HUES48 (cell line): ENCODE measurements around the gene MYO1G.

ENCODE experiments used
- H3K27ac ChIP-seq: one replicate; pipeline ENCODE4 v1.7.0; 2013; ENCODE audit warnings: low read depth, low read length, inconsistent platforms
- H3K27me3 ChIP-seq: 2 replicates; pipeline ENCODE4 v1.6.1; 2013; ENCODE audit warnings: mild to moderate bottlenecking, low read length; ENCODE audit not compliant: control insufficient read depth, insufficient read depth
- H3K36me3 ChIP-seq: 2 replicates; pipeline ENCODE4 v1.6.1; 2013; ENCODE audit warnings: low read length; ENCODE audit not compliant: control insufficient read depth, insufficient read depth
- H3K4me1 ChIP-seq: 2 replicates; pipeline ENCODE4 v1.6.1; 2013; ENCODE audit warnings: mild to moderate bottlenecking, low read length; ENCODE audit not compliant: control insufficient read depth, insufficient read depth
- H3K4me3 ChIP-seq: 2 replicates; pipeline ENCODE4 v1.5.1; 2013; ENCODE audit warnings: mild to moderate bottlenecking, low read depth, low read length
- H3K9ac ChIP-seq: 2 replicates; pipeline ENCODE4 v1.6.1; 2013; ENCODE audit warnings: mild to moderate bottlenecking, low read depth, low read length, moderate library complexity
- H3K9me3 ChIP-seq: 2 replicates; pipeline ENCODE4 v1.6.1; 2013; ENCODE audit warnings: low read length; ENCODE audit not compliant: control insufficient read depth, insufficient read depth

Gene MYO1G

GRCh38 chr7:44979481-44980392 lies 922 bp upstream of the MYO1G start:
- H3K4me1 ChIP-seq, result 0 out of 2 replicates have a peak, but pooled peaks cover 1% of the 10 kb centered on the region
- H3K9ac ChIP-seq, result no peak overlapping the region
- no peak overlapping the region for H3K27ac ChIP-seq
- no peak overlapping the region for H3K4me3 ChIP-seq
- H3K9me3 ChIP-seq, result no peaks in the 10 kb centered on the region
- no peaks in the 10 kb centered on the region for H3K27me3 ChIP-seq
- H3K36me3 ChIP-seq, result peaks cover 40% of the 10 kb centered on the region

GRCh38 chr7:44977959-44978335 lies 868 bp downstream of the MYO1G start:
- no peak overlapping the region for H3K27ac ChIP-seq
- H3K4me1 ChIP-seq, result no peaks in the 10 kb centered on the region
- no peak overlapping the region for H3K4me3 ChIP-seq
- H3K9me3 ChIP-seq, result no peaks in the 10 kb centered on the region
- H3K27me3 ChIP-seq, result no peaks in the 10 kb centered on the region
- H3K9ac ChIP-seq, result no peak overlapping the region
- peaks cover 22% of the 10 kb centered on the region for H3K36me3 ChIP-seq

- no peaks in the 10 kb centered on the region for H3K27me3 ChIP-seq
- H3K4me1 ChIP-seq, result no peaks in the 10 kb centered on the region
- no peak overlapping the region for H3K4me3 ChIP-seq
- H3K9ac ChIP-seq, result no peak overlapping the region
- H3K9me3 ChIP-seq, result no peaks in the 10 kb centered on the region
- H3K27ac ChIP-seq, result no peak overlapping the region
- H3K36me3 ChIP-seq, result peaks cover 17% of the 10 kb centered on the region
Measured at GRCh38 chr7:44977304-44977958, 1.4 kb downstream of the MYO1G start.

GRCh38 chr7:44976746-44977196 lies 2.0 kb downstream of the MYO1G start:
- H3K9me3 ChIP-seq, result no peaks in the 10 kb centered on the region
- H3K9ac ChIP-seq, result no peak overlapping the region
- H3K36me3 ChIP-seq, result peaks cover 13% of the 10 kb centered on the region
- no peak overlapping the region for H3K27ac ChIP-seq
- H3K4me1 ChIP-seq, result no peaks in the 10 kb centered on the region
- H3K27me3 ChIP-seq, result no peaks in the 10 kb centered on the region
- H3K4me3 ChIP-seq, result no peak overlapping the region

GRCh38 chr7:44976040-44976745 lies 2.6 kb downstream of the MYO1G start:
- no peaks in the 10 kb centered on the region for H3K9me3 ChIP-seq
- no peak overlapping the region for H3K4me3 ChIP-seq
- no peak overlapping the region for H3K27ac ChIP-seq
- H3K36me3 ChIP-seq, result peaks cover 7% of the 10 kb centered on the region; the same call in 1 of the 2 replicates
- no peaks in the 10 kb centered on the region for H3K4me1 ChIP-seq
- no peak overlapping the region for H3K9ac ChIP-seq
- H3K27me3 ChIP-seq, result no peaks in the 10 kb centered on the region

- H3K4me3 ChIP-seq, result no peak overlapping the region
- no peak overlapping the region for H3K9ac ChIP-seq
- H3K9me3 ChIP-seq, result no peaks in the 10 kb centered on the region
- H3K36me3 ChIP-seq, result peaks cover under 1% of the 10 kb centered on the region; the same call in 1 of the 2 replicates
- no peaks in the 10 kb centered on the region for H3K27me3 ChIP-seq
- H3K4me1 ChIP-seq, result no peaks in the 10 kb centered on the region
- no peak overlapping the region for H3K27ac ChIP-seq
Measured at GRCh38 chr7:44975331-44976039, 3.3 kb downstream of the MYO1G start.

GRCh38 chr7:44974549-44974948 lies 4.3 kb downstream of the MYO1G start:
- Histone ChIP-seq H3K36me3 (no peaks in the 10 kb centered on the region; the same call in 1 of the 2 replicates), H3K9me3 (no peaks in the 10 kb centered on the region), H3K9ac (no peak overlapping the region), H3K27ac (no peak overlapping the region), H3K4me3 (no peak overlapping the region), H3K27me3 (no peaks in the 10 kb centered on the region), H3K4me1 (no peaks in the 10 kb centered on the region)

GRCh38 chr7:44973610-44974401 lies 5.0 kb downstream of the MYO1G start:
- no peaks in the 10 kb centered on the region for H3K4me1 ChIP-seq
- no peak overlapping the region for H3K27ac ChIP-seq

GRCh38 chr7:44972562-44972961 lies 6.3 kb downstream of the MYO1G start:
- no peak overlapping the region for H3K9ac ChIP-seq
- H3K4me3 ChIP-seq, result no peak overlapping the region
- H3K36me3 ChIP-seq, result no peaks in the 10 kb centered on the region
- H3K9me3 ChIP-seq, result no peaks in the 10 kb centered on the region
- no peaks in the 10 kb centered on the region for H3K4me1 ChIP-seq
- no peak overlapping the region for H3K27ac ChIP-seq
- no peaks in the 10 kb centered on the region for H3K27me3 ChIP-seq

More at GRCh38 chr7:44973610-44974401, 5.0 kb downstream of the MYO1G start:
- Histone ChIP-seq H3K36me3 (no peaks in the 10 kb centered on the region; the same call in 1 of the 2 replicates), H3K27me3 (no peaks in the 10 kb centered on the region), H3K9ac (no peak overlapping the region), H3K9me3 (no peaks in the 10 kb centered on the region), H3K4me3 (no peak overlapping the region)
